Trophoblast cell (in vitro differentiated cells and primary cell): Measurements from ENCODE around the gene MRPS7.

Source experiments
- DNase-seq, 2 donors: peaks; one replicate each; pipeline ENCODE4 v3.0.0-alpha.2; 2016
- H2AFZ ChIP-seq: 2 replicates; pipeline ENCODE4 v1.6.1; 2013; ENCODE audit warnings: low read length, moderate library complexity, mild to moderate bottlenecking; ENCODE audit not compliant: insufficient read depth, poor library complexity
- H2AK5ac ChIP-seq: 2 replicates; pipeline ENCODE4 v1.6.1; 2013; ENCODE audit warnings: mild to moderate bottlenecking, low read length
- H2BK120ac ChIP-seq: 2 replicates; pipeline ENCODE4 v1.6.1; 2013; ENCODE audit warnings: low read length, mild to moderate bottlenecking, moderate library complexity; ENCODE audit not compliant: insufficient read depth, poor library complexity
- H2BK12ac ChIP-seq: 2 replicates; pipeline ENCODE4 v1.6.1; 2013; ENCODE audit warnings: mild to moderate bottlenecking, low read length, moderate library complexity
- H2BK5ac ChIP-seq: 2 replicates; pipeline ENCODE4 v1.6.1; 2013; ENCODE audit warnings: low read length, low read depth, moderate library complexity, mild to moderate bottlenecking; ENCODE audit not compliant: poor library complexity
- H3K14ac ChIP-seq: 2 replicates; pipeline ENCODE4 v1.6.1; 2013; ENCODE audit warnings: mild to moderate bottlenecking, low read length
- H3K18ac ChIP-seq: 2 replicates; pipeline ENCODE4 v1.6.1; 2013; ENCODE audit warnings: mild to moderate bottlenecking, low read length
- H3K23ac ChIP-seq: 2 replicates; pipeline ENCODE4 v1.6.1; 2013; ENCODE audit warnings: low read length
- H3K27ac ChIP-seq: 2 replicates; pipeline ENCODE4 v1.5.1; 2013; ENCODE audit warnings: low read depth, mild to moderate bottlenecking, inconsistent platforms, low read length, moderate library complexity
- H3K27me3 ChIP-seq: 2 replicates; pipeline ENCODE4 v1.6.1; 2013; ENCODE audit warnings: inconsistent platforms, mild to moderate bottlenecking, low read length, moderate library complexity; ENCODE audit not compliant: insufficient read depth
- H3K36me3 ChIP-seq, 2 experiments: 1 replicate in 1 of 2; 2 replicates in 1 of 2; pipeline ENCODE4 v1.6.1; 2013; ENCODE audit warnings: low read length in 2 of 2, mild to moderate bottlenecking in 2 of 2, moderate library complexity in 1 of 2; ENCODE audit not compliant: insufficient read depth in 2 of 2, control insufficient read depth in 1 of 2
- H3K4ac ChIP-seq: 2 replicates; pipeline ENCODE4 v1.6.1; 2013; ENCODE audit warnings: low read depth, mild to moderate bottlenecking, low read length, moderate library complexity
- H3K4me1 ChIP-seq, 2 experiments: 1 replicate in 1 of 2; 2 replicates in 1 of 2; pipeline ENCODE4 v1.6.1; 2013; ENCODE audit warnings: low read length in 2 of 2, mild to moderate bottlenecking in 2 of 2, moderate library complexity in 1 of 2; ENCODE audit not compliant: insufficient read depth in 2 of 2, control insufficient read depth in 1 of 2
- H3K4me2 ChIP-seq: 2 replicates; pipeline ENCODE4 v1.6.1; 2013; ENCODE audit warnings: inconsistent platforms, mild to moderate bottlenecking, low read length, moderate library complexity
- H3K4me3 ChIP-seq: 2 replicates; pipeline ENCODE4 v1.5.1; 2013; ENCODE audit warnings: mild to moderate bottlenecking, low read depth, low read length, inconsistent platforms
- H3K79me1 ChIP-seq: one replicate; pipeline ENCODE4 v1.6.1; 2013; ENCODE audit warnings: low read length
- H3K79me2 ChIP-seq: 2 replicates; pipeline ENCODE4 v1.6.1; 2013; ENCODE audit warnings: low read length, mild to moderate bottlenecking; ENCODE audit not compliant: control insufficient read depth, insufficient read depth, poor library complexity
- H3K9ac ChIP-seq: 2 replicates; pipeline ENCODE4 v1.6.1; 2013; ENCODE audit warnings: mild to moderate bottlenecking, low read length
- H3K9me3 ChIP-seq: 2 replicates; pipeline ENCODE4 v1.6.1; 2013; ENCODE audit warnings: low read depth, mild to moderate bottlenecking, control low read depth, inconsistent platforms, low read length; ENCODE audit not compliant: insufficient read depth
- H4K12ac ChIP-seq: 2 replicates; pipeline ENCODE4 v1.6.1; 2013; ENCODE audit warnings: low read depth, mild to moderate bottlenecking, low read length, moderate library complexity
- H4K8ac ChIP-seq: 2 replicates; pipeline ENCODE4 v1.6.1; 2013; ENCODE audit warnings: low read depth, mild to moderate bottlenecking, low read length, moderate library complexity
- H4K91ac ChIP-seq: one replicate; pipeline ENCODE4 v1.6.1; 2013; ENCODE audit warnings: low read depth, mild to moderate bottlenecking, low read length, moderate library complexity
- WGBS: extraction: QIAGEN DNeasy Blood & Tissue Kit; methylation state at CpG from one replicate; pipeline ENCODE4 v1.1.7; 2013; ENCODE audit warnings: missing lambda C conversion rate; ENCODE audit not compliant: insufficient read length, insufficient coverage; ENCODE audit errors: extremely low coverage; 5-methylcytosine and 5-hydroxymethylcytosine counted together

The MRPS7 gene

GRCh38 chr17:75244133-75244866 is 17.4 kb upstream of the MRPS7 start:
- Histone ChIP-seq H4K91ac (no peak overlapping the region), H2BK120ac (no peak overlapping the region), H3K27ac (no peak overlapping the region), H3K23ac (no peak overlapping the region), H3K36me3 (peaks cover 62 to 72% of the 10 kb centered on the region in 2 experiments), H3K9me3 (no peaks in the 10 kb centered on the region), H4K12ac (no peak overlapping the region), H3K79me1 (no peaks in the 10 kb centered on the region), H3K4ac (no peak overlapping the region), H2AK5ac (no peak overlapping the region), H2AFZ (no peak overlapping the region), H3K4me3 (no peak overlapping the region), H2BK12ac (no peak overlapping the region), H3K4me1 (peaks cover 5 to 6% of the 10 kb centered on the region in 2 experiments), H3K14ac (no peak overlapping the region), H2BK5ac (no peak overlapping the region), H4K8ac (no peak overlapping the region), H3K79me2 (peaks cover 2% of the 10 kb centered on the region), H3K9ac (no peak overlapping the region), H3K4me2 (no peak overlapping the region), H3K18ac (no peak overlapping the region), H3K27me3 (no peaks in the 10 kb centered on the region)
- no peak for DNase-seq
- no CpG with 5 or more reads among the region's 22 CpGs for WGBS

GRCh38 chr17:75245011-75245410 is 16.7 kb upstream of the MRPS7 start:
- peaks cover 2% of the 10 kb centered on the region for H3K79me2 ChIP-seq
- no peak overlapping the region for H2BK120ac ChIP-seq
- no peaks in the 10 kb centered on the region for H3K27me3 ChIP-seq
- no peak overlapping the region for H3K23ac ChIP-seq
- H3K9me3 ChIP-seq: no peaks in the 10 kb centered on the region
- H4K8ac ChIP-seq: no peak overlapping the region
- H2BK12ac ChIP-seq: no peak overlapping the region
- no CpG with 5 or more reads among the region's 6 CpGs for WGBS
- H3K4ac ChIP-seq: no peak overlapping the region
- H3K36me3 ChIP-seq: peaks cover 56 to 66% of the 10 kb centered on the region in 2 experiments
- no peak overlapping the region for H3K27ac ChIP-seq
- H3K4me3 ChIP-seq: no peak overlapping the region
- DNase-seq: no peak
- peaks cover 7 to 9% of the 10 kb centered on the region in 2 experiments for H3K4me1 ChIP-seq
- H2AFZ ChIP-seq: no peak overlapping the region
- H3K79me1 ChIP-seq: no peaks in the 10 kb centered on the region
- no peak overlapping the region for H2BK5ac ChIP-seq
- no peak overlapping the region for H2AK5ac ChIP-seq
- H3K14ac ChIP-seq: no peak overlapping the region
- no peak overlapping the region for H4K91ac ChIP-seq
- no peak overlapping the region for H4K12ac ChIP-seq
- no peak overlapping the region for H3K18ac ChIP-seq
- H3K9ac ChIP-seq: no peak overlapping the region
- no peak overlapping the region for H3K4me2 ChIP-seq

- no peak overlapping the region for H4K8ac ChIP-seq
- no peaks in the 10 kb centered on the region for H3K79me1 ChIP-seq
- H3K23ac ChIP-seq: no peak overlapping the region
- DNase-seq: no peak
- H3K4me3 ChIP-seq: no peak overlapping the region
- H2BK120ac ChIP-seq: no peak overlapping the region
- H3K9me3 ChIP-seq: no peaks in the 10 kb centered on the region
- no peak overlapping the region for H2BK5ac ChIP-seq
- peaks cover 2% of the 10 kb centered on the region for H3K79me2 ChIP-seq
- peak overlapping the region; percentile 9 for H3K27ac ChIP-seq
- no peak overlapping the region for H3K4me2 ChIP-seq
- H3K14ac ChIP-seq: no peak overlapping the region
- H3K4ac ChIP-seq: no peak overlapping the region
- WGBS: no CpG with 5 or more reads among the region's 12 CpGs
- H2AK5ac ChIP-seq: no peak overlapping the region
- no peak overlapping the region for H3K9ac ChIP-seq
- H3K18ac ChIP-seq: no peak overlapping the region
- H3K27me3 ChIP-seq: no peaks in the 10 kb centered on the region
- no peak overlapping the region for H2AFZ ChIP-seq
- peaks cover 42 to 52% of the 10 kb centered on the region in 2 experiments for H3K36me3 ChIP-seq
- H3K4me1 ChIP-seq: peaks cover 12 to 16% of the 10 kb centered on the region in 2 experiments
- H4K12ac ChIP-seq: no peak overlapping the region
- no peak overlapping the region for H4K91ac ChIP-seq
- H2BK12ac ChIP-seq: no peak overlapping the region
Measured at GRCh38 chr17:75246404-75246803, 15.3 kb upstream of the MRPS7 start.

GRCh38 chr17:75249564-75249963 is 12.1 kb upstream of the MRPS7 start:
- peaks cover 12 to 16% of the 10 kb centered on the region in 2 experiments for H3K4me1 ChIP-seq
- H3K79me1 ChIP-seq: no peaks in the 10 kb centered on the region
- H3K4me2 ChIP-seq: no peak overlapping the region
- no peak overlapping the region for H4K91ac ChIP-seq
- H2AK5ac ChIP-seq: no peak overlapping the region
- no peak overlapping the region for H3K18ac ChIP-seq
- no peaks in the 10 kb centered on the region for H3K9me3 ChIP-seq
- no peak overlapping the region for H3K9ac ChIP-seq
- no peak overlapping the region for H2BK12ac ChIP-seq
- peaks cover 15 to 21% of the 10 kb centered on the region in 2 experiments for H3K36me3 ChIP-seq
- H3K27ac ChIP-seq: no peak overlapping the region
- peaks cover 2% of the 10 kb centered on the region for H3K79me2 ChIP-seq
- H3K4ac ChIP-seq: no peak overlapping the region
- no peak overlapping the region for H2AFZ ChIP-seq
- DNase-seq: no peak
- no peak overlapping the region for H2BK5ac ChIP-seq
- H3K27me3 ChIP-seq: no peaks in the 10 kb centered on the region
- H3K14ac ChIP-seq: no peak overlapping the region
- H4K8ac ChIP-seq: no peak overlapping the region
- H3K23ac ChIP-seq: no peak overlapping the region
- H3K4me3 ChIP-seq: no peak overlapping the region
- no peak overlapping the region for H4K12ac ChIP-seq
- no peak overlapping the region for H2BK120ac ChIP-seq
- no CpG with 5 or more reads among the region's 4 CpGs for WGBS
